ENCODE data around the gene LENG1. TPM values are rescaled to one million over a fixed set of nuclear protein-coding genes. Genes with fewer than 3 reads are reported as not detected.
A peak's percentile ranks its signal among the peaks of the same experiment; 100 is the strongest.

The LENG1 gene
- total and polyA plus RNA-seq, 10 donors, result 7.4 to 14.6 (median 9.0) TPM

DNA sequence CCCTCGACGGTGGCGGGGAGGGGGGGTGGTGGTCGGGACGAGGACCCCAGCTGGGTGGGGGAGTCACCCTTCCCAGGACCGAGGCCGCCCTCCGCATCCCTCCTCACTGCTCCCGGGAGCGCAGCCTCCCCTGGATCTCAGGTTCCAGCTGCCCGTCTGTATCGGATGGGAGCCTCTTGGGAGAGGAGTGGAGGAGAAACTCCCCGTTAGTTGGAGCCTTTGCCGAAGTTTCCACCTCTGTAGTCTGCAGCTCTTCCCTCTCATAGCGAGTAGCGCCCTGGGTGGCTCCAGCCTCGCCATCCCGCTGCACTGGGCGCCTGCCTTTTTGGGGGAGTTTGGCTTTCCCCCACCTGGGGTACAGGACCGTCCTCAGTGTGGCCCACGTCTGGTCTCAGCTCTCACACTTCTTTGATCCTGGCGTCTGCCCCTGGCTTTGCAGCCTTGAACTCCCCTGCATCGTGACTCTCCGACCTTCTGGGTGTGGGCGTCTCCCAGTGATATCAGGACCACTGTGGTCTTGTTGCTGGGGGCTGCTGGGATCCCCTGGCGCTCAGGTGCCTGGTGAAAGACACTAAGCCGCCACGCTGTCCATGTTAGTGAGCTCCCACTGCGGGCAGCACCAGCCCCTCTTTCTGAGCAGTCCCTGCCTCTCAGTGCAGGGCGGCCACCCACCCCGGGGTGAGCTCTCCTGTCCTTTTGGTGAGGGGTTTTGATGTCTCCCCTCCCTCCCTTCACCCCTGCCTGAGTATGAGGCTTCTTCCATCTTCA lies 20.8 kb downstream of the LENG1 start:
- Histone ChIP-seq H3K27ac (peak overlapping the region; percentile 86 to 98 (median 96)), H3K4me1 (peaks cover 24 to 56% (median 50%) of the 10 kb centered on the region in 6 donors), H3K9me3 (no peaks in the 10 kb centered on the region), H3K4me3 (peak overlapping the region; percentile 73 to 97 (median 92)), H3K36me3 (peaks cover under 1 to 49% (median 20%) of the 10 kb centered on the region in 6 donors), H3K27me3 (replicated peaks in 1 of 7) (no peaks in the 10 kb centered on the region)
- TF ChIP-seq POLR2AphosphoS5 (IDR thresholded peaks at IDR 0.05) (no peak), CTCF (IDR thresholded peaks at IDR 0.05 in 8 of 11, conservative IDR thresholded peaks at IDR 0.05 in 3 of 11) (no peak), POLR2A (IDR thresholded peaks at IDR 0.05) (no peak)
- 26 to 51% (median 39%) methylated on average over 19 to 31 of the region's 31 CpGs for WGBS, 5 donors
- peak; percentile 82 for DNase-seq
- intact Hi-C loops (cut with DNase I; ENCODE audit: low total_unique reads), result no loop called here

DNA sequence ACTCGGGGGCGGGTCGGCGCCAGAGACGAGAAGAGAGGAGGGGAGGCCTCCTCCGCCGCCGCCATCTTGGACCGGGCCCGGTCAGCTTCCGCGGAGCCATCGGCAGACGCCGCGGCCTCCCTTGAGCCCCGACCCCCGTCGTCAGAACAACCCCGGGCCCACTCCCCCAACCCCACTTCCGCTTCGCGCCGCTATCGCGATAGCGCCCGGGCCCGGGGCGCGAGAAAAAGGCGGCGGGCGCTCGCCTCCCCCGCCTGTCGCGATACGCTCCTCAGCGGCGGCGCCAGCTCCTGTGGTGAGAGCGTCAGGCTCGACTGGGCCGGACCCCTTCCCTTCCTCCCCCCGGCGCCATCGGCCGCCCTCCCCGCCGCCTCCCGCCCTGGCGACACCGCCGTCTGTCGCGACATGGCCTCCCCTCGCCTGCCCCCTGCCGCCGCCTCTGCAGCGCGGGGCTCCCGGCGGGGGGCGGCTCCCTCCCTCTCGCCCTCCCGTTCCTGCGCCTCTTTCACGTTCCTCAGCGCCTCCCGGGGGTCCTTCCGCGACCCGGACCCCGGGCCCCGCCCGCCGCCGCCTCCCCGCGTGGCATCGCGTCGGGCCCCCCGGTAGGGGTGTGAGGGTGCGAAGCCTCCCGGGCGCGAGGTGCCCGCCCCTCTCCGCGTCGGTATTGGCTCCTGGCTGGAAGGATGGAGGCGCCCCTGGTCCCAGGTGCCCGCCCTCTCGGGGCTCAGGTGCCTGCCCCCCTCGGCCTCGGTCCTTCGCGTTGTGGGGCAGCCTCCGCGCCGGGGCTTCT lies 21.6 kb downstream of the LENG1 start, which contains the start of gene CNOT3:
Gene CNOT3, plus strand, starts transcription at position 64 of the 790 bp plus-strand sequence. CDS start 5,217 bp downstream, outside the sequence.
- Histone ChIP-seq H3K9me3 (no peaks in the 10 kb centered on the region), H3K27ac (peak within 1 kb of the TSS; percentile 86 to 98 (median 96)), H3K4me3 (peak within 1 kb of the TSS; percentile 73 to 97 (median 92)), H3K36me3 (peaks cover 0 to 47% (median 13%) of the 10 kb centered on the region in 6 donors), H3K4me1 (peaks cover 24 to 56% (median 50%) of the 10 kb centered on the region in 6 donors), H3K27me3 (replicated peaks in 1 of 7) (no peaks in the 10 kb centered on the region)
- intact Hi-C loops (cut with DNase I; ENCODE audit: low total_unique reads), result no loop called here
- peak; percentile 89 for DNase-seq
- peak in 1 of 3 donors; percentile 81 for TF ChIP-seq POLR2A (IDR thresholded peaks at IDR 0.05)
- TF ChIP-seq POLR2AphosphoS5 (IDR thresholded peaks at IDR 0.05), result peak; percentile 94 to 96 (median 95)
- TF ChIP-seq CTCF (IDR thresholded peaks at IDR 0.05 in 8 of 11, conservative IDR thresholded peaks at IDR 0.05 in 3 of 11), result peak in 1 of 11 experiments; percentile 32
- 0 to 1% (median 1%) methylated on average over 19 to 103 of the region's 103 CpGs for WGBS, 5 donors

DNA sequence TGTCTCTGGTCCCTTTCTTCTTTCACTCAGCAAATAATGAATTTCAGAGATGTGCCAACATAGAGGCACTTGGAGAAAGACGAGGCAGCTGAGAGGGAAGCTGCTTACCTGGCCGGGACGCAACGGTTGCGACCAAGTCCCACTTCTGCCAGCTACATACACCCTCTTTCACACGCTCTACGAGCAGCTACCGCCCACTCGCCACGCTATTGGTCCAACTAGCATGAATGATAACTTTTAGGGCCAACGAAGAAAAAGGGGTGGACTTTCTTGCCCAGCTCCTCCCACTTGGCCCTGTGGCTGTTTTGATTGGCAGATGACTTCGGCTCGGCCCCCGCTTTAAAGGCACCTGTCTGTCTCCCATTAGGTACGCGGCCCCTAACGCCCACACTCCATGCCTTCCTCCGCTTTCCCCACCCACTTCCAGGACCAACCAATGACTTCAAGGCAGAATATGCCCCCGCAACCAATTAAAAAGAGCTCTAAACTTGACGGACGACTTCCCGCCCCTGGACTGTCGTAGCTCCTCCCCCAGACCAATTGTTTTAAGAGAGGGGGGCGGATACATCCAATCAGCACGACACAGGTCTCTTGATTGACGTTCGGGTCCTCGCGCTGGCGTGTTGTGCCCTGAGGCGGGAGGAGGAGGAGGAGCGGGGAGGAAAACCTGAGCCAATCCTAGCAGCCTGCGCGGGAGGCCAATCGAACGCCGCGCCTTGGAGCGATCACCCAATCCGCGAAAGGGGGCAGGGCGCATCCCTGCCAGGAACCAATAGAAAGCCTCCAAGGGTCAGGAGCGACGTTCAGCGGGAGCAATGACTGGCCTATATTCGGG lies 22.4 kb downstream of the LENG1 start:
- Histone ChIP-seq H3K27ac (peak overlapping the region; percentile 86 to 98 (median 96)), H3K36me3 (peaks cover 0 to 47% (median 11%) of the 10 kb centered on the region in 6 donors), H3K27me3 (replicated peaks in 1 of 7) (no peaks in the 10 kb centered on the region), H3K4me1 (peaks cover 24 to 55% (median 50%) of the 10 kb centered on the region in 6 donors), H3K9me3 (no peaks in the 10 kb centered on the region), H3K4me3 (peak overlapping the region; percentile 73 to 97 (median 92))
- TF ChIP-seq POLR2A (IDR thresholded peaks at IDR 0.05) (peak; percentile 44 to 73 (median 61)), POLR2AphosphoS5 (IDR thresholded peaks at IDR 0.05) (peak in 2 of 3 donors; percentile 88 to 89), CTCF (IDR thresholded peaks at IDR 0.05 in 8 of 11, conservative IDR thresholded peaks at IDR 0.05 in 3 of 11) (peak in 2 of 11 experiments; percentile 12 to 14)
- DNase-seq, result peak; percentile 99
- intact Hi-C loops (cut with DNase I; ENCODE audit: low total_unique reads), result no loop called here
- WGBS, 5 donors, result 0 to 1% (median 0%) methylated on average over 30 to 46 of the region's 46 CpGs

All from spleen (tissue), 11 donors.